ENCODE results near the gene PTPN11.
A peak's percentile ranks its signal among the peaks of the same experiment; 100 is the strongest.
"Not testable (repeated sequence)": the region's sequence is repeated elsewhere in the genome, so short reads cannot be mapped to it uniquely, and the experiment has no call there.

The PTPN11 gene

GRCh38 chr12:112513471-112513870, 94.7 kb downstream of the PTPN11 start:
- no peak for DNase-seq

GRCh38 chr12:112514456-112514855, 95.7 kb downstream of the PTPN11 start:
- DNase-seq = no peak

- peak in 3 of 56 donors; percentile 3 to 20 (median 13) for DNase-seq
Measured at GRCh38 chr12:112514926-112515642, 96.3 kb downstream of the PTPN11 start.

- DNase-seq = no peak
Measured at GRCh38 chr12:112515868-112516267, 97.1 kb downstream of the PTPN11 start.

- no peak for DNase-seq
Measured at GRCh38 chr12:112517730-112518364, 99.1 kb downstream of the PTPN11 start.

GRCh38 chr12:112518365-112518735, 99.6 kb downstream of the PTPN11 start:
- no peak for DNase-seq

GRCh38 chr12:112519841-112520340, 101.1 kb downstream of the PTPN11 start:
- not testable (repeated sequence) for DNase-seq

GRCh38 chr12:112523856-112524255, 105.1 kb downstream of the PTPN11 start:
- no peak for DNase-seq

- no peak for DNase-seq
Measured at GRCh38 chr12:112524269-112524668, 105.5 kb downstream of the PTPN11 start.

GRCh38 chr12:112524676-112525425, 106.1 kb downstream of the PTPN11 start:
- DNase-seq = no peak

GRCh38 chr12:112525426-112525809, 106.7 kb downstream of the PTPN11 start:
- no peak for DNase-seq

- no peak for DNase-seq
Measured at GRCh38 chr12:112527082-112527481, 108.3 kb downstream of the PTPN11 start.

- DNase-seq = no peak
Measured at GRCh38 chr12:112527501-112527900, 108.8 kb downstream of the PTPN11 start.

- DNase-seq = no peak
Measured at GRCh38 chr12:112528521-112528920, 109.8 kb downstream of the PTPN11 start.

GRCh38 chr12:112530941-112531340, 112.2 kb downstream of the PTPN11 start:
- DNase-seq = no peak

GRCh38 chr12:112532106-112532505, 113.4 kb downstream of the PTPN11 start:
- DNase-seq = no peak

- no peak for DNase-seq
Measured at GRCh38 chr12:112533528-112533927, 114.8 kb downstream of the PTPN11 start.

GRCh38 chr12:112535017-112535416, 116.3 kb downstream of the PTPN11 start:
- DNase-seq = no peak

GRCh38 chr12:112535637-112536366, 117.1 kb downstream of the PTPN11 start:
- no peak for DNase-seq

- no peak for DNase-seq
Measured at GRCh38 chr12:112536367-112536730, 117.6 kb downstream of the PTPN11 start.

- DNase-seq = no peak
Measured at GRCh38 chr12:112537710-112538396, 119.1 kb downstream of the PTPN11 start.
